Neural cell (in vitro differentiated cells): ENCODE measurements around the gene CCDC87. TPM values are rescaled to one million over a fixed set of nuclear protein-coding genes. Genes with fewer than 3 reads are reported as not detected.

Source experiments
- H2AFZ ChIP-seq: fragments of 200-600, 300-800 bp; sonication (generic), shearing (Covaris generic); 2 replicates; pipeline ENCODE4 v1.6.0; 2014; ENCODE audit warnings: low read depth, mild to moderate bottlenecking, antibody characterized with exemption, low read length, moderate library complexity
- H3F3A ChIP-seq: fragments of 200-600 bp; shearing (Covaris generic); 2 replicates; pipeline ENCODE4 v1.6.1; 2016; ENCODE audit warnings: mild to moderate bottlenecking, moderate library complexity, mixed read lengths, antibody characterized with exemption, low read length; ENCODE audit not compliant: insufficient read depth, poor library complexity, severe bottlenecking
- H3K27ac ChIP-seq: fragments of 200-600, 300-800 bp; sonication (generic), shearing (Covaris generic); 2 replicates; pipeline ENCODE4 v1.5.1; 2014; ENCODE audit warnings: mild to moderate bottlenecking, low read length, moderate library complexity
- H3K27me3 ChIP-seq: fragments of 300-800, 200-600 bp; sonication (generic), shearing (Covaris generic); 2 replicates; pipeline ENCODE4 v1.6.0; 2014; ENCODE audit warnings: mild to moderate bottlenecking, low read depth, low read length, moderate library complexity; ENCODE audit not compliant: insufficient read depth
- H3K36me3 ChIP-seq: fragments of 300-800, 200-600 bp; sonication (generic), shearing (Covaris generic); 2 replicates; pipeline ENCODE4 v1.5.1; 2014; ENCODE audit warnings: mild to moderate bottlenecking, antibody characterized with exemption, low read length, moderate library complexity; ENCODE audit not compliant: insufficient read depth
- H3K4me2 ChIP-seq: fragments of 300-800, 200-600 bp; sonication (generic), shearing (Covaris generic); 2 replicates; pipeline ENCODE4 v1.6.0; 2014; ENCODE audit warnings: mild to moderate bottlenecking, low read length
- H3K4me3 ChIP-seq: fragments of 300-800, 200-600 bp; sonication (generic), shearing (Covaris generic); 2 replicates; pipeline ENCODE4 v1.5.1; 2014; ENCODE audit warnings: mild to moderate bottlenecking, low read length, moderate library complexity
- H3K79me2 ChIP-seq: fragments of 200-600 bp; shearing (Covaris generic); replicated peaks from 2 replicates; pipeline ENCODE4 v1.6.0; 2014; ENCODE audit warnings: mild to moderate bottlenecking, low read length, moderate library complexity; ENCODE audit not compliant: insufficient read depth
- H3K9ac ChIP-seq: fragments of 300-800, 200-600 bp; sonication (generic), shearing (Covaris generic); 2 replicates; pipeline ENCODE4 v1.6.1; 2016; ENCODE audit warnings: mild to moderate bottlenecking, low read length, mixed read lengths
- H3K9me2 ChIP-seq: fragments of 200-600 bp; shearing (Covaris generic); 2 replicates; pipeline ENCODE4 v1.6.1; 2016; ENCODE audit warnings: mild to moderate bottlenecking, low read length, mixed read lengths; ENCODE audit not compliant: insufficient read depth
- H3K9me3 ChIP-seq: fragments of 200-600, 300-800 bp; sonication (generic), shearing (Covaris generic); 2 replicates; pipeline ENCODE4 v1.6.1; 2016; ENCODE audit warnings: mild to moderate bottlenecking, mixed run types, low read length, moderate library complexity, mixed read lengths
- H4K20me1 ChIP-seq: fragments of 200-600 bp; shearing (Covaris generic); 2 replicates; pipeline ENCODE4 v1.6.1; 2016; ENCODE audit warnings: mild to moderate bottlenecking, mixed run types; ENCODE audit not compliant: insufficient read depth
- EP300 ChIP-seq: fragments of 450-650 bp; conservative IDR thresholded peaks from 2 replicates; pipeline ENCODE4 v1.6.1; 2014; ENCODE audit warnings: antibody characterized with exemption, mild to moderate bottlenecking, moderate library complexity; ENCODE audit not compliant: poor library complexity, severe bottlenecking
- EZH2 ChIP-seq: fragments of 200-600, 300-800 bp; shearing (Covaris generic), sonication (generic); IDR thresholded peaks from 2 replicates; pipeline ENCODE4 v1.6.1; 2014; ENCODE audit warnings: antibody characterized with exemption, low read length, borderline replicate concordance, mild to moderate bottlenecking; ENCODE audit not compliant: insufficient read depth, poor library complexity, severe bottlenecking
- MXI1 ChIP-seq: fragments of 450-650 bp; conservative IDR thresholded peaks from 2 replicates; pipeline ENCODE4 v1.6.1; 2014; ENCODE audit warnings: antibody characterized with exemption, mild to moderate bottlenecking; ENCODE audit not compliant: poor library complexity, severe bottlenecking
- POLR2AphosphoS5 ChIP-seq: IDR thresholded peaks from 2 replicates; pipeline ENCODE4 v1.6.1; 2012
- RAD21 ChIP-seq: fragments of 450-650 bp; conservative IDR thresholded peaks from 2 replicates; pipeline ENCODE4 v1.6.1; 2014; ENCODE audit warnings: antibody characterized with exemption, mild to moderate bottlenecking, moderate library complexity
- SMC3 ChIP-seq: fragments of 450-650 bp; conservative IDR thresholded peaks from 2 replicates; pipeline ENCODE4 v1.6.1; 2014; ENCODE audit warnings: antibody characterized with exemption, mild to moderate bottlenecking, moderate library complexity; ENCODE audit not compliant: poor library complexity
- TAF1 ChIP-seq: IDR thresholded peaks from 2 replicates; pipeline ENCODE4 v1.6.1; 2012; ENCODE audit warnings: low read depth
- polyA plus RNA-seq: library from polyadenylated mRNA; depleted of rRNA; stranded (reverse); fragments of >200 nt; gene quantifications from 2 replicates; pipeline ENCODE4 v1.2.3, GENCODE V29; 2014
- TF ChIP-seq, protein P1 (sequence below): IDR thresholded peaks from 2 replicates; pipeline ENCODE4 v1.6.1; 2012; ENCODE audit warnings: borderline replicate concordance
- TF ChIP-seq, protein P2 (sequence below): fragments of 450-650 bp; IDR thresholded peaks from 2 replicates; pipeline ENCODE4 v1.5.1; 2014; ENCODE audit warnings: antibody characterized with exemption, mild to moderate bottlenecking, moderate library complexity; ENCODE audit not compliant: poor library complexity, severe bottlenecking

CCDC87 gene
- polyA plus RNA-seq, 1 donor from 2014 or later = not detected

DNA sequence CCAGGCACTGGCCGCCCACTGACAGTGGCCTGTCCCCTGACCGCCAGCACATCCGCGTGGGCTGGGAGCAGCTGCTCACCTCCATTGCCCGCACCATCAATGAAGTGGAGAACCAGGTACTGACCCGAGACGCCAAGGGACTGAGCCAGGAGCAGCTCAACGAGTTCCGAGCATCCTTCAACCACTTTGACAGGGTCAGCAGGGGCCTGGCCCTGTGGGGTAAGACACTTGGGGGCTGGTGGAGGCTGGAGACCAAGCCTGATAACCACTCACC lies 31.0 kb downstream of the CCDC87 start (continued):
- TF ChIP-seq MXI1 (no peak), RAD21 (no peak)

DNA sequence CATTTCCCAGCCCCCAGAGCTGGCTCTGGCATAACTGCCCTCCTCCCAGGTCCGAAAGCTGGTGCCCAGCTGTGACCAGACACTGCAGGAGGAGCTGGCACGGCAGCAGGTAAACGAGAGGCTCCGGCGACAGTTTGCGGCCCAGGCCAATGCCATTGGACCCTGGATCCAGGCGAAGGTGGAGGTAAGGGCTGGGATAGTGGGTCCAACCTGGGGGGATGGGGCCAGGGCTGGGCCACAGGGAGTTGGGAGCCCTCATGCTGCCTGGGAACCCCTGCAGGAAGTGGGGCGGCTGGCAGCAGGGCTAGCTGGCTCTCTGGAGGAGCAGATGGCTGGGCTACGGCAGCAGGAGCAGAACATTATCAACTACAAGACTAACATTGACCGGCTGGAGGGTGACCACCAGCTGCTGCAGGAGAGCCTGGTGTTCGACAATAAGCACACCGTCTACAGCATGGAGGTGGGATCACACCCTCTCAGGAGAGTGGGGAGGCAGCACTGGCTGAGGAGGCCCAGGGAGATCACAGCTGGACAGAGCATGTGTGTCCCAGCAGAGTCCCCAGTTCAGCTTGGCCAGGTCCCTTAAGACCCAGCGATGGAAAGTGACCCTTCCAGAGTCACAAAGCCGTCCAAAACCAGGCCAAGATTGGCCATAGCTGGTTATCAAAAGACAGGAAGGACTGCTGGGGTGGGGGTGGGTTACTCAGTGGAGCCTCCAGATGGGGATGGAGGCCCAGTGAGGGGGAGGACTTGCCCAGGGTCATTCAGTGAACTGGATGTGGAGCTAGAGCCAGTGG lies 31.5 kb downstream of the CCDC87 start:
- H4K20me1 ChIP-seq = no peaks in the 10 kb centered on the region
- no peaks in the 10 kb centered on the region for H3K36me3 ChIP-seq
- no peaks in the 10 kb centered on the region for H3F3A ChIP-seq
- H3K4me3 ChIP-seq = no peak overlapping the region
- H3K4me2 ChIP-seq = no peak overlapping the region
- no peaks in the 10 kb centered on the region for H3K9me3 ChIP-seq
- H3K9me2 ChIP-seq = no peaks in the 10 kb centered on the region
- H3K27ac ChIP-seq = no peak overlapping the region
- no peaks in the 10 kb centered on the region for H3K79me2 ChIP-seq
- H2AFZ ChIP-seq = no peak overlapping the region
- no peak overlapping the region for H3K9ac ChIP-seq
- no peaks in the 10 kb centered on the region for H3K27me3 ChIP-seq
- TF ChIP-seq, protein P1, sequence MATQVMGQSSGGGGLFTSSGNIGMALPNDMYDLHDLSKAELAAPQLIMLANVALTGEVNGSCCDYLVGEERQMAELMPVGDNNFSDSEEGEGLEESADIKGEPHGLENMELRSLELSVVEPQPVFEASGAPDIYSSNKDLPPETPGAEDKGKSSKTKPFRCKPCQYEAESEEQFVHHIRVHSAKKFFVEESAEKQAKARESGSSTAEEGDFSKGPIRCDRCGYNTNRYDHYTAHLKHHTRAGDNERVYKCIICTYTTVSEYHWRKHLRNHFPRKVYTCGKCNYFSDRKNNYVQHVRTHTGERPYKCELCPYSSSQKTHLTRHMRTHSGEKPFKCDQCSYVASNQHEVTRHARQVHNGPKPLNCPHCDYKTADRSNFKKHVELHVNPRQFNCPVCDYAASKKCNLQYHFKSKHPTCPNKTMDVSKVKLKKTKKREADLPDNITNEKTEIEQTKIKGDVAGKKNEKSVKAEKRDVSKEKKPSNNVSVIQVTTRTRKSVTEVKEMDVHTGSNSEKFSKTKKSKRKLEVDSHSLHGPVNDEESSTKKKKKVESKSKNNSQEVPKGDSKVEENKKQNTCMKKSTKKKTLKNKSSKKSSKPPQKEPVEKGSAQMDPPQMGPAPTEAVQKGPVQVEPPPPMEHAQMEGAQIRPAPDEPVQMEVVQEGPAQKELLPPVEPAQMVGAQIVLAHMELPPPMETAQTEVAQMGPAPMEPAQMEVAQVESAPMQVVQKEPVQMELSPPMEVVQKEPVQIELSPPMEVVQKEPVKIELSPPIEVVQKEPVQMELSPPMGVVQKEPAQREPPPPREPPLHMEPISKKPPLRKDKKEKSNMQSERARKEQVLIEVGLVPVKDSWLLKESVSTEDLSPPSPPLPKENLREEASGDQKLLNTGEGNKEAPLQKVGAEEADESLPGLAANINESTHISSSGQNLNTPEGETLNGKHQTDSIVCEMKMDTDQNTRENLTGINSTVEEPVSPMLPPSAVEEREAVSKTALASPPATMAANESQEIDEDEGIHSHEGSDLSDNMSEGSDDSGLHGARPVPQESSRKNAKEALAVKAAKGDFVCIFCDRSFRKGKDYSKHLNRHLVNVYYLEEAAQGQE = no peak
- TF ChIP-seq, protein P2, sequence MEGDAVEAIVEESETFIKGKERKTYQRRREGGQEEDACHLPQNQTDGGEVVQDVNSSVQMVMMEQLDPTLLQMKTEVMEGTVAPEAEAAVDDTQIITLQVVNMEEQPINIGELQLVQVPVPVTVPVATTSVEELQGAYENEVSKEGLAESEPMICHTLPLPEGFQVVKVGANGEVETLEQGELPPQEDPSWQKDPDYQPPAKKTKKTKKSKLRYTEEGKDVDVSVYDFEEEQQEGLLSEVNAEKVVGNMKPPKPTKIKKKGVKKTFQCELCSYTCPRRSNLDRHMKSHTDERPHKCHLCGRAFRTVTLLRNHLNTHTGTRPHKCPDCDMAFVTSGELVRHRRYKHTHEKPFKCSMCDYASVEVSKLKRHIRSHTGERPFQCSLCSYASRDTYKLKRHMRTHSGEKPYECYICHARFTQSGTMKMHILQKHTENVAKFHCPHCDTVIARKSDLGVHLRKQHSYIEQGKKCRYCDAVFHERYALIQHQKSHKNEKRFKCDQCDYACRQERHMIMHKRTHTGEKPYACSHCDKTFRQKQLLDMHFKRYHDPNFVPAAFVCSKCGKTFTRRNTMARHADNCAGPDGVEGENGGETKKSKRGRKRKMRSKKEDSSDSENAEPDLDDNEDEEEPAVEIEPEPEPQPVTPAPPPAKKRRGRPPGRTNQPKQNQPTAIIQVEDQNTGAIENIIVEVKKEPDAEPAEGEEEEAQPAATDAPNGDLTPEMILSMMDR = no peak
- no peak for TF ChIP-seq RAD21
- TF ChIP-seq POLR2AphosphoS5 = no peak
- TF ChIP-seq SMC3 = no peak
- TF ChIP-seq TAF1 = no peak
- TF ChIP-seq EZH2 = no peak
- no peak for TF ChIP-seq EP300
- no peak for TF ChIP-seq MXI1

DNA sequence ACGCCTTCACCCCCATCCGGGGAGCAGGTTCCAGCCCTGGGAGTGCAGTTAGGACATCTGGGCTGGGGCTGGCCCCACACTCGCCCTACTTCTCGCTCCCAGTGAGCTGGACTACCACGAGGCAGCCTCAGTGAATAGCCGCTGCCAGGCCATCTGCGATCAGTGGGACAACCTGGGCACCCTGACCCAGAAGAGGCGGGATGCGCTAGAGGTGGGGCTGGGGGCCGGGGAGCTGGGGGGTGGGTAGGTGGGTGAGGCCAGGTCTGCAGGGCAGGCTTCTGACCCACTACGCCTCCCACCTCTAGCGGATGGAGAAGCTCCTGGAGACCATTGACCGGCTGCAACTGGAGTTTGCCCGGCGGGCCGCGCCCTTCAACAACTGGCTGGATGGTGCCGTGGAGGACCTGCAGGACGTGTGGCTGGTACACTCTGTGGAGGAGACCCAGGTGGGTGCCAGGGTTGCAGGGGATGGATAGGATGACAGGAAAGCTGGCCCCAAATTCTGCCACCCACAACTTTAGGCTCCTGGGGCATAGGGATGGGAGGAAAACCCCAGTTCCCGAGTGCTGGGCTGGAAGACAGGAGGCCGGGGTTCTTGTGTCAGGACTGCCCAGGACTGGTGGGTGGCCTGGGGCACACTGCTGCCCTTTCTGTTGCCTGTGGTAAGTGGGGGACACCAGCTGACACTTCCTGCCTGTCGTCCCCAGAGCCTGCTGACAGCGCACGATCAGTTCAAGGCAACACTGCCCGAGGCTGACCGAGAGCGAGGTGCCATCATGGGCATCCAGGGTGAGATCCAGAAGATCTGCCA lies 32.8 kb downstream of the CCDC87 start:
- H3K27ac ChIP-seq = no peak overlapping the region
- H3K9me3 ChIP-seq = no peaks in the 10 kb centered on the region
- H3K9me2 ChIP-seq = no peaks in the 10 kb centered on the region
- H3K79me2 ChIP-seq = no peaks in the 10 kb centered on the region
- no peaks in the 10 kb centered on the region for H3K36me3 ChIP-seq
- H3K4me2 ChIP-seq = no peak overlapping the region
- H3K9ac ChIP-seq = no peak overlapping the region
- H3F3A ChIP-seq = no peaks in the 10 kb centered on the region
- no peak overlapping the region for H3K4me3 ChIP-seq
- no peaks in the 10 kb centered on the region for H4K20me1 ChIP-seq
- TF ChIP-seq MXI1 (no peak), EZH2 (no peak), POLR2AphosphoS5 (no peak), RAD21 (no peak), EP300 (no peak), SMC3 (no peak), TAF1 (no peak)
- TF ChIP-seq, protein P2 = no peak
- TF ChIP-seq, protein P1 = no peak
- H2AFZ ChIP-seq = no peak overlapping the region
- H3K27me3 ChIP-seq = no peaks in the 10 kb centered on the region
